ENCODE results near the gene TSPAN9.

The TSPAN9 gene

DNA sequence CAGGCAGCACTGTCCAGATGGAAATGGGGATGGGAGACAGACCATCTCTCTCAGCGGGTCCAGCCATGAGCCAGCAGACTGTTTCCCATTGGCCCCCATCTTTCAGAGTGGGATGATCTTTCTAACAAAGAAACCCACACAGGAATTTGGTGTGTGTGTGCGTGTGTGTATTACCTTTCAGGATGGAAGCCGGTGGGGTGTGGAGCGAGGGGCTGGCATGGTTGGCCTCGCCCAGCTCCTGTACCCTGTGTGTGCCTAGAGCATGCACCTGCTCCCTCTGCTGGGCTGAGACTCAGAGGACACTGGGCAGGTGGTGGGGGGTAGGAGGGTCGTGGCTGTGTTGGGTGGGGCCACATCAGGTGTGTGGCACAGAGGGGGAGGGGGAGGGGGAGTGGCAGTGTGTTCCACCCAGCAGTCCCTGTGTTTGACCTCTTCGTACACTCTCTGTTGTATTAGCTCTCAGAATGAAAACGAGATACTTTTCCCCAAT is 33.0 kb upstream of the TSPAN9 start:
- DNase-seq (ENCODE audit: low read depth), result no peak

DNA sequence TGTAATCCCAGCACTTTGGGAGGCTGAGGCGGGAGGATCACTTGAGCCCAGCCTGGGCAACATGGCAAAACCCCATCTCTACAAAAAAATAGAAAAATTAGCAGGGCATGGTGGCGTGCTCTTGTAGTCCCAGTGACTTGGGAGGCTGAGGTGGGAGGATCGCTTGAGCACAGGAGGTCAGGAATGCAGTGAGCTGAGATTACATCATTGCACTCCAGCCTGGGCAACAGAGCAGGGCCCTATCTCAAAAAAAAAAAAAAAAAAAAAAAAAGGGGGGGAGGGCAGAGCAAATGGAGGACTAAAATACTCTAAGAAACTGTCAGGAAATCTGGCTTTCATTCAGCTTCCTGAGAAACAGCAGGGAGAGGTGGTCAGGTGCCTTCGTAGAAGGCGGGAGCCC is 31.7 kb upstream of the TSPAN9 start:
- no peak for DNase-seq (ENCODE audit: low read depth)

DNA sequence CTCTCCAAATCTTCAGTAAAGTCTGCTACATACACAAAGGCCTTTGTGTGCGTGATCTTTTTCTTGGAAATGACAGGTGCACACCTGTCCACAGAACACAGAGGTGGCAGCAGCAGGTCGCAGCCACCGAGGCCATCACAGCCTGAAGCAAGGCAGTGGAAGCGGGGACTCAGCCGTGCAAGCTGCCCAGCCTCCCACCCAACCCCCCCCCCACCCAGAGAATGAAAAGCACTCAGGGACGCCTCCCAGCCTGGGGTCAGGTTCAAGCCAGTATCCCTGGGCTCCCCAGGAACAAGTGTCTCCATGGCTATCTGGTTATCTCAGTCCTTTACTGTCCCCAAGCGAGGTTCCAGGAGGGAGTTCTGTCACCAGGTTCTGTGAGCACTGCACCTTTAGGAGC is 31.2 kb upstream of the TSPAN9 start:
- DNase-seq (ENCODE audit: low read depth), result no peak

DNA sequence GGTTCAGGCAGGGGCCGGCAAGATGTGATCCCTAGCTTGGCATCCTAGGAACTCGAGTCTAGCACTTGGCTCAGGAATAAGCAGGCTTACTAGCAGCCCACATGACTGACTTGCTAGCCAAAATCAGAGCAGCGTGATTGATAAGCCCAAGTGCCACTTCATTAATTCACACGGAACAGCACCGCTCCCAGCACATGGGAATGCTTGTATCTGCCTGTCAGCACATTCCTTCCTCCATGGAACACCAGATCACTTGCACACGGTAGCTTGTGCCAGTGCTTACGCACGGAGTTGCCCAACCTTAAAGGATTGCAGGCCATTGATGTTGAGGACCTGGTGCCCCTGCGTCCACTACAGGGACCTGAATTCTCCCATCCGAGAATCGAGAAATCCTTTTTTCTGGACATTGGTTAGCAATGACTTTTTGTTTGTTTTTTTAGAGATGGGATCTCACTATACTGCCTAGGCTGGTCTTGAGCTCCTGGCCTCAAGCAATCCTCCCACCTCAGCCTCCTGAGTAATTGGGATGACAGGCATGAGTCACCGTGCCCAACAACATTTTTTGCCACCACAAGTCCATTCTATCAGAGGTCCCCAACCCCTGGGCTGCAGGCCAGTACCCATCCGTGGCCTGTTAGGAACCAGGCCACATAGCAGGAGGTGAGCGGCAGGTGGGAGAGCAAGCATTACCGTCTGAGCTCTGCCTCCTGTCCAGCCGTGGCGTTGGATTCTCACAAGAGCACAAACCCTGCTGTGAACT is 30.6 kb upstream of the TSPAN9 start:
- peak; percentile 43 for DNase-seq (ENCODE audit: low read depth)

DNA sequence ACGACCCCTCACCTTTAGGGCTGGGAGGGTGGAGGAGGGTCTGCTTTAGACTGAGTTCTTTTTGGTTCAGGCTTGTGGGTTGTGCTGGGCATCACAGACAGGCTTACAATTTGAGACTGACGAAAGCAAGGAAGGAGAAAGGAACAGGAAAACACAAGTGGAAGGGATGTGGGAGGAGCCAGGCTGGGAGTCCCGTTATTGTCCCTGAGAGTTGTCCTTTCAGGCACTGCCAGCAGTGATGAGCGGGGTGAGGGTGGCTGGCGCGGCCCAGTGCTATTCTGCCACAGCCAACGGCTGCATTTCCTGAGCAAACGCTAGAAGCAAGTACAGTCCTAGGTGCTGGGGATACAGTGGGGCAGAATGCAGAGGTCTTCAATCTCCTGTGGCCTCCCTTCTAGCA is 29.2 kb upstream of the TSPAN9 start:
- DNase-seq (ENCODE audit: low read depth), result no peak

DNA sequence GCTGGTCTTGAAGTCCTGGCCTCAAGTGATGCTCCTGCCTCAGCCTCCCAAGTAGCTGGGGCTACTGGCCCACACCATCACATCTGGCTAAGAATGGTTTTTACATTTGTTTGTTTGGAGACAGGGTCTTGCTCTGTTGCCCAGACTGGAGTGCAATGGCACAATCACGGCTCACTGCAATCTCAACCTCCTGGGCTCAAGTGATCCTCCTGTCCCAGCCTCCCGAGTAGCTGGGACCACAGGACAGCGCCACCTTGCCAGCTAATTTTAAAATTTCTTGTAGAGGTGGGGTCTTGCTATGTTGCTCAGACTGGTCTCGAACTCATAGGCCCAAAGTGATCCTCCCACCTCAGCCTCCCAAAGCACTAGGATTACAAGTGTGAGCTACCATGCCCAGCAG is 28.6 kb upstream of the TSPAN9 start:
- no peak for DNase-seq (ENCODE audit: low read depth)

DNA sequence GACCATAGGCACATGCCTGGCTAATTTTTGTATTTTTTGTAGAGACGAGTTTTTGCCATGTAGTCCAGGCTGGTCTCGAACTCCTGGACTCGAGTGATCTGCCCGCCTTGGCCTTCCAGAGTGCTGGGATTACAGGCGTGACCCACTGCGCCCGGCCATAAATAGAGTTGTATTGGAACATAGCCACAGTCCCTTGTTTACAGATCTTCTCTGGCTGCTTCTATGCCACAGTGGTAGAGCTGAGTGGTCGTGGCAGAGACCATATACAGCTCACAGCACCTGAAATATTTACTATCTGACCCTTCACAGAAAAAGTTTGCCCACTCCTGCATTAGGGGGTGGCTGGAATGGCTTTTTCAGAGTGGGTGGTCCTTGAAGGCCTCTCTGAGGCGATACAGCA is 28.0 kb upstream of the TSPAN9 start:
- DNase-seq (ENCODE audit: low read depth), result no peak

DNA sequence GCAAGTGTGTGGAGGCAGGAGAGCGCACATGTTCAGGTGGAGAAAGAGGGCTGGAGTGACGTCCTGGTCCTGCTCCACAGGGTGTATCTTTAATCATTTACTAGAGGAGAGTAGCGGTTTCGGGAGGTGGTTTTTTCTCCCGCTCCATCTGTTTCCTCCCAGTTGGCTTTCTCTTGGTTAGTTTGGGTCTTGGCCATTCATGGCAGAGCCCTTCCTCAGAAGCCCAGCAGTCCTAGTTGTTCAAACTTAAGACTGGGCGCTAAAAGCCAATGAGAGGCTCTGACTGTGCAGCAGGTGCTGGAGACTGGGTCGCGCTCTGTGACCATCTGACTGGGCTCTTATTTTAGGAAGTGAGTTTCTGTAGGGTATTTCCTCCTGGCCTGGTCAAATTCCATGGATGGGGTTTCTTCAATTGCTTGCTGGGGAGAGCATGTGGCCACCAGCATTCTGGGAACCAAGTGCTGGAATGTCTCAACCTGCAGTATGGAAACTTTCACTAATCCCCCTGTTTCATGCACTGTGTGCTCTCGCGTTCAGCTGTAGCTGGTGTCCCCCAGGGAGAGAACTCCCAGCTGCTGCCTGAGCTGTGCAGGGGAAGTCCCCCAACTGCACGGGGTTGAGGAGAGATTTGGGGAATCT is 27.4 kb upstream of the TSPAN9 start:
- DNase-seq (ENCODE audit: low read depth), result no peak

DNA sequence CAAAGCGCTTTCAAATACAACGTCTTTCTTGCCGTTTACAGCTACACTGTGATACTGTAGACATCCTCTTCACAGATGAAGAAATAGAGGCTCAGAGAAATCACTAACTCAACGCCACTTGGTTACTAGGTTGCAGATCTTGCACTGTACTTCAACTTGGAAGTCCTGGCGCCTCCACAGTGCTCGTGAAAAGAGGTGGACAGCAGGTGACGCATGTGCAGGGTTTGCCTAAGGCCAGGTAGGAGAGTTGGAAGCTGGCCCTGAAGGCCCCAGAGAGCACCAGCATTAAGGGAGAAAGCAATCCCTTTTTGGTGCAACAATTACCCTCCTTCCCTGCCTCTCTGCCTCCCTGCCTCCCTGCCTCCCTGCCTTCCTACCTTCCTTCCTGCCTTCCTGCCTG is 22.8 kb upstream of the TSPAN9 start:
- DNase-seq (ENCODE audit: low read depth), result no peak

DNA sequence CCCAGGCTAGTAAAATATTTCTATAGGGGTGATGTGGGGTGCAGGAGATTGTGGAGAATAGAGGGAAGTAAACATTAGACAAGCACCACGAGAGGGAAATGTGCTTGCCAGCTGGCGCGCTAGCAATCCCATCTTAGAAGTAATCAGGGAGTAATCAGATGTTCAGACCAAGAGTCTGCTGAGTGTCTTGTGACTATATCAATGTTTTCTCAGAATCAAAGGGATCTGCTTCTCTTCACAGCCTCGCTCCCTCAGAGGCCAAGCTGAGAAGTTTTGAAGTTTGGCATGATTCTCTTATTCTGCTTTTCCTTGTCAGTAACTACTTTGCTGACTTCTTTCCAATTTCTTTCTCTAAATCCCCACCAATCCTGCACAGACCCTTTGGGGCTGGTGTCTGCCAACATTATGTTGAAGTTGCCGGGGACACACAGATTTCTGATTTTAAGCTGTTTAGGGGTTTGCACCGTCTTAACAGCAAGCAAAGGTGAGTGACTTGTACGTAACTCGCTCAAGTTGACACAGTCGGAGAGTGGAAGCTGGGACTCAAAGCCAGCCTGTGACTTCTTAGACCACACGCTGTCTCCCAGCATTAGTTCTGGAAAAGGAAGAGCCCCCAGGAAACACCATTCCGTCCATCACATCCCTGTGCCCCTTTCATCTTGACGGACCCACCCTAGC is 22.0 kb upstream of the TSPAN9 start:
- no peak for DNase-seq (ENCODE audit: low read depth)

DNA sequence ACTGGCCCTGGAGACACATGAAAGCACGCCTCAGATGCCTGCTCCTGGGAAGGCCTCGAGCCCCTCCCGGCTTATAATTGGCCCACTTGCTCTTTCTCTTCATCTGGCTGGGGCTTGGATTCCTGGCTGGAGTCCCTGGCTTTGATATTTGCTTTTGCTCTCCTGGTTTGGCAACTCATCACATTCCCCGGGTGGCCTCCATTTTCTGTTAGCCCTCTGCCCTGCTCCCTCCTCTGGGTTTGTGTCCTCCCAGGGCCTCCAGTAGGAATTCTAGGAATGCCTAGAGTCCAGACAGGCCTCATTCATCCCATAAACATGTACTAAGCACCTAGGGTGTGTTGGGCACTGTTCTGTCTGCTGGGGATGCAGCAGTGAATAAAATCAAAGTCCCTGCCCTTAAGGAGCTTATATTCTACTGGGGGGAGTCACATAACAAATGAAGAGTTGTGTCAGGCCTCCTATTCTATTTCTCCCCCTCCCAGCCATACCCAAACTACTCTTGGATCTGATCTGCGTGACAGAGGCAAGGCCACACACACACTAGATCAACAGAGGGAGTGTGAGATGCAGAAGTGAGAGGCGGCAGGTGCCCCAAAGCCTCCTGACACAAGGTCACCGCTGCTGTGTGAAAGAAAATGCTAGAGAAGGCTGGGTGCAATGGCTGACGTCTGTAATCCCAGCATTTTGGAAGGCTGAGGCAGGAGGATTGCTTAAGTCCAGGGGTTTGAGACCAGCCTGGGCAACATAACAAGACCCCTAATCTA is 21.3 kb upstream of the TSPAN9 start:
- no peak for DNase-seq (ENCODE audit: low read depth)

DNA sequence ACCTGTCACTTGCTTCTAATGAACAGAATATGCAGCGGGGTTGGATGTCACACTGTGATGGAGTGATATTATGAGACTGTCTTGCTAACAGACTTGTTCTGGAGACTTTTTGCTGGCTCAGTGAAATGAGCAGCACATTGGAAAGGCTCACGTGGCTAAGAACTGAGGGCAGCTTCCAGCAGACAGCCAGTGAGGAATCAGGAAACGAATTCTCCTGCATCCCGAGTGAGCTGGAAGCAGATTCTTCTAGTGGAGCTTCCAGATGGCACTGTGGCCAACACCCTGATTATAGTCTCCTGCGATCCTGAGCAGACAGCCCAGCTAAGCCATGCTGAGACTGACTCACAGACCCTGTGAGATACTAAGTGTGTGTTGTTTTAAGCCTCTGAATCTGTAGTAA is 16.1 kb upstream of the TSPAN9 start:
- no peak for DNase-seq (ENCODE audit: low read depth)

DNA sequence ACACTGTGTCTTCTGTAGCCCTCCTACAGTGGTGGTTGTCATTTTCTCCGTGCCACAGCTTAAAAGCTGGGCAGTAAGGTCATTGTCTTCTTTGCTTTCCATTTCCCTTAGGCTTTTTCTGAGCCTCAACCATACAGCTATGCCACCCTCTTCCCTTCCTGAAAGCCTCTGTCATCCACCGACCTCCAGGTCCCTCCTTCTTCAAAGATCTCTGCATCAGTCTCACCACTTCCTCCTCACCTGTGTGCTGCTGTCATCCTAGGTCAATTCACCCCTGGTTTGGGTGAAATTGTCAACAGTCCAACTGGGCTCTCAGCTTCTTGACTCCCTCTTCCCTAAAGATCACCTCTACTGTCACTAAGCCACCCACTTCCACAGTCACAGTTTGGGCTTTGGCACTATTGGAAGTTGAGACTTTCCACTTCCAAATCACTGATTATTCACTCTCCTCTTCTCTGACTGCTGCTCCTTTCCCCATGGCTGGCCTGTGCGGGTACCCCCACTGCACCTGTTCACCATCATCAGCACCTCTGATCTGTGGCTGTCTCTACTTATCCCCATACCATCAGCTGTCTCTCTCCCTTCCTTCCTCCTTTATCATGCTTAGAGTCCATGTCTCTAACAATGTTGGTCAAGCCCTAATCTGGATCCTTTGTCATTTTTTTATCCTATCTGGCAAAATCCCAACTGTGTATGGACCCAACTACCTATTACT is 15.5 kb upstream of the TSPAN9 start:
- DNase-seq (ENCODE audit: low read depth), result no peak

DNA sequence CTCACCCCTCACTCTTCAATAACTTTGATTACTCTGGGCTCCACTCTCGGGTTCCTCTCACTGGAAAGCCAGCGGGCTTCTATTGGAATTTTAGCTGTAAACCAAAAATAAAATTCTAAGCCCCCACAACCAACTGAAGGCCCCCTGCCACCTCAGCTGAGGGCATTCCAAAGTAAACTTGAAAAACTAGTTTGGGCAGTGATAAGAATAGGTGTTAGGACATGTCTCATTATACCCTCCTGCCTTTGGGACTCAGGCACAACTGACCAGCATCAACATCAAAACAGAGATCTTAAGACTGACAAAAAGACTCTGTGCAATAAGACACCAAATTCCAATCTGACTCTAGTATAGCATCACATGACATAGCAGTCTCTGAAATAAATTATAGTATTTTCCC is 11.9 kb upstream of the TSPAN9 start:
- DNase-seq (ENCODE audit: low read depth), result no peak

DNA sequence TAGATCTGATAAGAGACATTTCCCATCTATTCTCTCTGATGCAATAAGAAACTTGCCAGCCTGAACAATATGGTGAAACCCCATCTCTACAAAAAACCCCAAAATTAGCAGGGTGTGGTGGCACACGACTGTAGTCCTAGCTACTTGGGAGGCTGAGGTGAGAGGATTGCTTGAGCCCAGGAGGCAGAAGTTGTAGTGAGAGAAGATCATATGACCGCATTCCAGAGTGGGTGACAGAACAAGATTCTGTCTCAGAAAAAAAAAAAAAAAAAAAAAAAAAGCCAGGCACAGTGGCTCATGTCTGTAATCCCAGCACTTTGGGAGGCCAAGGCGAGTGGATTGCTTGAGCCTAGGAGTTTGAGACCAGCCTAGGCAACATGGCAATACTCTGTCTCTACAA is 11.3 kb upstream of the TSPAN9 start:
- peak; percentile 31 for DNase-seq (ENCODE audit: low read depth)

DNA sequence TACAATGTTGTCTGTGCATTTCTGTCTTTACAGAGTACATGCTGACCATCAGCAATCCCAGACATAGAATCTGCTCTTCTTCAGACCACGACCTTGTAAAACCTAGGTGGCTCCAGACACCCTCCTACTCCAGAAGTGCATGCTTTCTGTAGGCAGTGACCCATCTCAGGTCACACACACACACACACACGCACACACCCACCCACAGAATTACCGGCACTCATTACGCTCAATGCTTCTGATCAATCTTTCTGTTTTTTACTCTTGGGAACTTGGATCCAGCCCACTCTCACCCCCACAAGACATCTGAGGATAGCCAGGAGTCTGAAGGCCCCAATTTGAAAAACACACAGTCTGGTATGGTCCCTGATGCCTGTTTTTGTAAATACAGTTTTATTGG is 7.5 kb upstream of the TSPAN9 start:
- no peak for DNase-seq (ENCODE audit: low read depth)

DNA sequence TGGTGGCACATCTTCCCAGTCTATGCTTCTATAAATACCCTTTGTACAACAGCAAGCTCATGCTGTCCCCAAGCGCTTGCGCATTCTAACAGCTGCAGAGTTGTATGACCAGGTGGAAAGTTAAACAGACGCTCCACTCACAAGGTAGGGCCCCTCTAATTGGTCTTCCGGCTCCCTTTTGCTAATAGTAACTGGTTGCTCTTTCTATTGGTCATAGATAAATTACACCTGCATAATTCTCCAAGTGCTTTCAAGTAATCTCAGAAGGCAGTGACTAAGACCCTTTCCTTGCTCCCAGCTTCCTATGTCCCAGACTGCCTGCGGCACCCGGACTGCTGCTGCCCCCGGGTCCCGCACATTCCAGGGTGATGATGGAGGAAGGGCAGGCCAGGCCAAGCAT is 6.1 kb upstream of the TSPAN9 start:
- DNase-seq (ENCODE audit: low read depth), result peak; percentile 79

DNA sequence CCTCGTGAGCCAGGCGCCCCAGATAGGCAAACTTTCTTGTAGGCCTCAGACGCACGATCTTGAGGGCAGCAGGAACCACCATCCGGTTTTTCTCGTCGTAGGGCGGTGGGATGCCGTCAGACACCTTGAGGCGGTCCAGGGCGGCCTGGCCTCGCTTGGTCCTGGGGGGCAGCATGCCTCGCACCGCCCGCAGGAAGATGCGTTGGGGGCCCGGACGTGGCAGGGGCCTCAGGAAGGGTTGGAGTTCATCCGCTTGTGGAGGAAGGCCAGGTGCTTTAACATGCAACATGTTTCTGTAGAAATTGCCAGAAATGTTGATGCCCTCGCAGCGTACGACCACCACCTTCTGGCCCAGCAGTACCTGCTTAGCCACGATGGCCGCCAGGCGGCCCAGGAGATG is 5.5 kb upstream of the TSPAN9 start:
- DNase-seq (ENCODE audit: low read depth), result no peak

DNA sequence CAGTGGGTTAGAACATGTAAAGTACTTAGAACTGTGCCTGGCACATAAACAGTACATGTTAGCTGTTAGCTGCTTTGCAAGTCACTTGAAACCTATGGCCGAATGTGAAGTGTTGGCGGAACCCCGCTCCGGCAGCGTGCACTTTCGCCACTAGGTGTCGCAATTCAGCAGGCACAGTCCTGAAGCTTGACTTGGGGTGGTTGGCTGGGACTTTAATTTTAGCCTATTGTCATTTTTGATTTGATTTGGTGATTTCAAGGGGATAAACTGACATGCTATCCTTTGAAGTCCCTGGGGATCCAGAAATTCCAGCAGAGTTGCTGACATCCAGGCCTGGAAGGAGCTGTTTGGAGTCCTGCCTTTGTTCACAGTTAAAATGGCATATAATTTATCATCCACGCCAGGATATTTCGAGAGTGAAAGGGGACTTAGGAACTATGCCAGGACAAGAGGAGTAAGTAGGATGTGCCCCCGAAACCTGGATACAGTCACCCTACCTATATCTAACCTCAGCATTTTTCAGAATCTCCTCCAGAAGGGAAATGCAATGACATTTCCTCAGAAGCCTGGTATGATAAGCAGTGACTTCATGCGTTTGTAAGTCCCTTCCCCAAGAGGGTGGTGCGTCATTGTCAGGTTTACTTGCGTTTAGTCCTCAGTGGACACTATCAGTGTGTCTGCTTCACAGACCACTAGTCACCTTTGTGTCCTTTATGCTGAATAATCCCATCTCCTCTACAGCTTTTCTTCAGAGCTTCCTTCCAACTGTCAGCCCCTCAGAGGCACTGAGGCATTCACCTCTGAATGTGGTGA is 3.5 kb upstream of the TSPAN9 start:
- peak; percentile 82 for DNase-seq (ENCODE audit: low read depth)

DNA sequence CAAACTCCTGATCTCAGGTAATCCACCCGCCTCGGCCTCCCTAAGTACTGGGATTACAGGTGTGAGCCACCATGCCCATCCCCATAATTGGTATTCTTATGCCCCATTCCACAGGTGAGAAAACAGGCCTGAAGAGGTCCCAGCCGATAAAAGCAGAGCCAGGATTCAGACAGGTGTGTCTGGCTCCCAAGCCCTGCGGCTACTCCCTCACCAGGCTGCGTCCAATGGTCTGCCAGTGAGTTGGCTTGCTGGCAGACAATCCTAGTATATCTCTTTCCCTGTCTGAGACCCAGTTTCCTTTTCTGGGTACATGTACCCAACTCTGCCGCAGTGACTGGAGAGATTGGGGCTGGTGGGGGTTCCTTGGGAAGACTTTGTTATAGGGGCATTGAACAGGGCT is 1.9 kb upstream of the TSPAN9 start:
- DNase-seq (ENCODE audit: low read depth), result no peak

DNA sequence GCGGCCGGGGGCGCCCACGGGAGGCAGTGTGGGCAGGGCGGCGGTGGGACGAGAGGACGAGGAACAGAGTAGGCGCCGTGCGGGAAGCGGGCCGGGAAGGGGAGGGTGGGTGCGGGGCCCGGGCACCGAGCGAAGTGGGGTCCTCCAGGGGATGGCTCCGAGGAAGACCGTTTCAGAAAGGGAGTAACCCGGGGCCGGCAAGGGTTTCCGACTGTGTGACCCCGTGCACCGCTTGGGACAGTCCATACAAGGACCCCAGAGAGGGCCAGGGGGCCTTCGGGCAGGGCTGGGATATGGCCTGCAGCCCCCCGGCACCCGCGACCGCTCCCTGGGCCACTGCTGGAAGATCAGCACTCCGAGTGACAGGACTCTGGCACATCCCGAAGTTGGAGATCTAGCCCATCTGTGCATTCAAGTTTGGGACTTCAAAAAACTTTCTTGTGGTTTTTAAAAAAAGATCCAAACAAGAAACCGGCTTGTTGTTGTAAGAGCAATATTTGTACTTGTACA is 448 bp downstream of the TSPAN9 start:
- DNase-seq (ENCODE audit: low read depth), result peak; percentile 28
